SK-N-MC (cell line): ENCODE results near the gene CD300LG.

ENCODE experiments used
- EZH2 ChIP-seq: fragments of 200-600 bp; sonication (generic); IDR thresholded peaks from one replicate; pipeline ENCODE4 v1.6.1; 2017; ENCODE audit warnings: antibody characterized with exemption
- POLR2AphosphoS5 ChIP-seq: IDR thresholded peaks from 2 replicates; pipeline ENCODE4 v1.6.1; 2012; ENCODE audit warnings: mild to moderate bottlenecking, low read depth, low read length, borderline replicate concordance

- TF ChIP-seq EZH2: no peak
- TF ChIP-seq POLR2AphosphoS5: no peak
Measured at GRCh38 chr17:43823350-43824084, 23.5 kb upstream of the CD300LG start.
